Breast epithelium (tissue), 4 donors: ENCODE results near the gene GSTT4. TPM values are rescaled to one million over a fixed set of nuclear protein-coding genes. Genes with fewer than 3 reads are reported as not detected.
"Not testable (repeated sequence)": the region's sequence is repeated elsewhere in the genome, so short reads cannot be mapped to it uniquely, and the experiment has no call there.

Source experiments
- DNase-seq, 2 donors: peaks; one replicate each; pipeline ENCODE4 v3.0.0-alpha.2; 2019; ENCODE audit warnings: low spot score in 2 of 2
- H3K27ac ChIP-seq, 2 donors: fragments of 200-600 bp; sonication (generic) in 1 of 2; one replicate each; pipeline ENCODE4 v1.5.1; 2016 to 2019; ENCODE audit warnings: mild to moderate bottlenecking in 1 of 2
- H3K27me3 ChIP-seq, 2 donors: fragments of 200-600 bp; sonication (generic) in 1 of 2; one replicate each; pipeline versions ENCODE4 v1.5.1 to v1.6.0; 2017 to 2019; ENCODE audit warnings: control low read depth in 1 of 2, mild to moderate bottlenecking in 1 of 2
- H3K36me3 ChIP-seq: fragments of 200-600 bp; one replicate; pipeline ENCODE4 v1.5.1; 2019
- H3K4me1 ChIP-seq, 2 donors: fragments of 200-600 bp; sonication (generic); one replicate each; pipeline ENCODE4 v1.5.1; 2016 to 2019; ENCODE audit warnings: control low read depth in 1 of 2
- H3K4me3 ChIP-seq, 3 donors: fragments of 200-600 bp; sonication (generic); 1 replicate in 2 of 3; 2 replicates in 1 of 3; pipeline ENCODE4 v1.5.1; 2016 to 2019; ENCODE audit warnings: mild to moderate bottlenecking in 3 of 3, moderate library complexity in 2 of 3
- H3K9me3 ChIP-seq, 2 donors: fragments of 200-600 bp; sonication (generic) in 1 of 2; one replicate each; pipeline ENCODE4 v1.5.1; 2016 to 2019; ENCODE audit warnings: control low read depth in 1 of 2
- CTCF ChIP-seq, 3 donors: fragments of 450-650 bp; IDR thresholded peaks; one replicate each; pipeline ENCODE4 v1.5.1; 2016 to 2017; ENCODE audit warnings: antibody characterized with exemption in 3 of 3, mild to moderate bottlenecking in 3 of 3, moderate library complexity in 3 of 3
- POLR2AphosphoS5 ChIP-seq, 3 donors: sonication (generic); formaldehyde crosslinking; IDR thresholded peaks; one replicate each; pipeline ENCODE4 v1.6.1; 2017; ENCODE audit warnings: antibody characterized with exemption in 3 of 3
- intact Hi-C: fragments of 100-400 bp; cut with DNase I; formaldehyde crosslinking; loops from one replicate; pipeline ENCODE4 v1.15.1; 2023; ENCODE audit warnings: low total_unique reads
- total RNA-seq, 3 donors: library from RNA; depleted of rRNA; stranded (reverse); fragments of >200 nt; gene quantifications; one replicate each; pipeline ENCODE4 v1.1.0, GENCODE V29; 2016

Gene GSTT4
- total RNA-seq, 3 donors from 2014 or later, result not detected

DNA sequence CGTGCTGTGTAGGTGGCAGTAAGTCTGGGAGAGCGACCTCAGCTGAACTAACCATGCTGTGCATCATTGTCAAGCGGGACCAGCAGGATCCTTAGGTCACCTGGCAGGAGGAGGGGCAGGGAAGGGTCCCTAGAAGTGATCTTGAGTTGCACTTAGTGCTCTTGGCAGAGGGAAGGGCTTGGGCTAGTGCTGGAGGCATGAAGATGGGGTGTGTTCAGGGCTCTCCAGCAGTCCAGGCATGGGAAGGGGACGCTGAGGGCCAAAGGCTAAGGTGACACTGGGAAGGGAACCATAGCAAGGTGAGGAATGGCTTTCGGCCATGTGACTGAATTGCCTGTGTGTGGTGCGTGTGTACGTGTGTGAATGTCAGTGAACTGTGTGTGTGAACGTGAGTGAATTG is 19.2 kb downstream of the GSTT4 start:
- H3K27me3 ChIP-seq, DNase-seq, H3K27ac ChIP-seq, H3K4me1 ChIP-seq, intact Hi-C loops, H3K36me3 ChIP-seq, H3K4me3 ChIP-seq, H3K9me3 ChIP-seq: not testable (repeated sequence)

GRCh38 chr22:23984430-23984829 is 20.8 kb downstream of the GSTT4 start:
- DNase-seq, result no peak
- peak in 1 of 3 donors; percentile 37 for TF ChIP-seq CTCF (IDR thresholded peaks at IDR 0.05)
- TF ChIP-seq POLR2AphosphoS5 (IDR thresholded peaks at IDR 0.05), result no peak
- H3K27me3 ChIP-seq, result no peaks in the 10 kb centered on the region
- no peaks in the 10 kb centered on the region for H3K9me3 ChIP-seq
- no peak overlapping the region for H3K4me3 ChIP-seq
- no peaks in the 10 kb centered on the region for H3K4me1 ChIP-seq
- intact Hi-C loops, result no loop called here
- no peak overlapping the region for H3K27ac ChIP-seq
- H3K36me3 ChIP-seq, result no peaks in the 10 kb centered on the region

DNA sequence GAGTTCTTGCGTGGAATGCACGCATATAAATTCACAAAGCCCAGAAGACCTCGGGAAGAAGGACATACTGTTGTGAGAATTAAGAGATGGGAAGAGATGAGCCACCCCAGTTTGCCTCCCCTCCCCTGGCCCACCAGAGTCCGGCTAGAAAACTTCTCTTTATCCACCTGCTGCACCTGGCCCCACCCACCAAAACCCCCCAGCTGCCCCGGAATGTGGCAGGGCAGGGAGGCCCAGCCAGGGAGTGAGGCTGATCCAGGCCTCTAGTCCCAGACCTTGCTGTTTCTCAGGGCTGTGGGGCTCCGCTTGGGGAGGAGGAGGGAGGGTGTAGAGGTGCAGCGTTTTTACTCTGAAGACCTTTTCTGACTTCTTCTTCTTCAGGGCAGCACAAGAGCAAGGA is 24.7 kb downstream of the GSTT4 start:
- intact Hi-C loops, H3K27me3 ChIP-seq, H3K9me3 ChIP-seq, H3K36me3 ChIP-seq, DNase-seq, H3K27ac ChIP-seq, H3K4me1 ChIP-seq: not testable (repeated sequence)
- peak overlapping the region in 1 of 3 donors; percentile 25 for H3K4me3 ChIP-seq

- H3K27me3 ChIP-seq, H3K4me1 ChIP-seq, H3K27ac ChIP-seq, H3K9me3 ChIP-seq, intact Hi-C loops, H3K36me3 ChIP-seq, DNase-seq: not testable (repeated sequence)
- peak within 1 kb of the TSS in 1 of 3 donors; percentile 25 for H3K4me3 ChIP-seq
Measured at GRCh38 chr22:23979557-23980240, 25.6 kb downstream of the GSTT4 start, which contains the start of gene GSTT2. GSTT2 (plus strand) TSS chr22:23980134.

- intact Hi-C loops, H3K27ac ChIP-seq, DNase-seq, H3K4me1 ChIP-seq, H3K27me3 ChIP-seq, H3K9me3 ChIP-seq, H3K4me3 ChIP-seq, H3K36me3 ChIP-seq: not testable (repeated sequence)
Measured at GRCh38 chr22:23977304-23977703, 27.9 kb downstream of the GSTT4 start.

- H3K4me1 ChIP-seq, intact Hi-C loops, H3K4me3 ChIP-seq, H3K27ac ChIP-seq, H3K36me3 ChIP-seq, H3K9me3 ChIP-seq, DNase-seq, H3K27me3 ChIP-seq: not testable (repeated sequence)
Measured at GRCh38 chr22:23974836-23975352, 30.4 kb downstream of the GSTT4 start.

DNA sequence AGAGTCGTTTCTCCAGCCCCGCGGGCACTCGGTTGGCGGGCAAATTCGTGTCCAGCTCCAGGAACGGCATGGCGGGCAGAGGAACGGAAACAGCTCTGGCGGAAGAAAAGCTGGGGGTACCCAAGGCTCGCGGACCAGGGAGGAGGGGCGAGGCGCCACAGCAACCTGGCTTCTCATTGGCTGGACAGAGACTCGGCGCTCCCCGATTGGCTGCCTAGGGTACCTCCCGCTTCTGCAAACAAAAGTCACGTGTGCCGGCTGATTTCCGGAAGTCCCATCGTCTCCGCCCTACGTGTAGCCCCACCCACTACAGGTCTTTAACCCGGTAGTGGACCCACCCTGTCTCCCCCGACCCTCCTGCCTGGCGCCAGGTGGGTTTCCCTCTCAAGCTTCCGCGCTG is 30.9 kb downstream of the GSTT4 start, which contains the start of gene DDT:
Gene DDT (minus strand): TSS at position 97 of the 400 bp plus-strand sequence. CDS start 27 bp downstream, at position 70.
- intact Hi-C loops, H3K9me3 ChIP-seq, H3K27me3 ChIP-seq, DNase-seq, H3K36me3 ChIP-seq, H3K27ac ChIP-seq, H3K4me3 ChIP-seq, H3K4me1 ChIP-seq: not testable (repeated sequence)

- H3K27me3 ChIP-seq, H3K4me3 ChIP-seq, H3K4me1 ChIP-seq, H3K9me3 ChIP-seq, H3K27ac ChIP-seq, intact Hi-C loops, H3K36me3 ChIP-seq, DNase-seq: not testable (repeated sequence)
Measured at GRCh38 chr22:23971927-23972326, 33.3 kb downstream of the GSTT4 start.
